IPS-18c (cell line): ENCODE data around the gene STMN3.

Experiments used
- H3K4me3 ChIP-seq: 2 replicates; pipeline ENCODE4 v1.7.0; 2013; ENCODE audit warnings: low read depth, mild to moderate bottlenecking, low read length, moderate library complexity; ENCODE audit not compliant: insufficient read depth
- H3K9me3 ChIP-seq: one replicate; pipeline ENCODE4 v1.6.1; 2013; ENCODE audit warnings: mild to moderate bottlenecking, low read length, moderate library complexity; ENCODE audit not compliant: control insufficient read depth, insufficient read depth

Gene STMN3

GRCh38 chr20:63653041-63653973, at the start of gene STMN3:
STMN3 (minus strand) TSS chr20:63653424; CDS start chr20:63653345, 79 bp downstream.
- Histone ChIP-seq H3K9me3 (no peaks in the 10 kb centered on the region), H3K4me3 (peak within 1 kb of the TSS; percentile 77)

DNA sequence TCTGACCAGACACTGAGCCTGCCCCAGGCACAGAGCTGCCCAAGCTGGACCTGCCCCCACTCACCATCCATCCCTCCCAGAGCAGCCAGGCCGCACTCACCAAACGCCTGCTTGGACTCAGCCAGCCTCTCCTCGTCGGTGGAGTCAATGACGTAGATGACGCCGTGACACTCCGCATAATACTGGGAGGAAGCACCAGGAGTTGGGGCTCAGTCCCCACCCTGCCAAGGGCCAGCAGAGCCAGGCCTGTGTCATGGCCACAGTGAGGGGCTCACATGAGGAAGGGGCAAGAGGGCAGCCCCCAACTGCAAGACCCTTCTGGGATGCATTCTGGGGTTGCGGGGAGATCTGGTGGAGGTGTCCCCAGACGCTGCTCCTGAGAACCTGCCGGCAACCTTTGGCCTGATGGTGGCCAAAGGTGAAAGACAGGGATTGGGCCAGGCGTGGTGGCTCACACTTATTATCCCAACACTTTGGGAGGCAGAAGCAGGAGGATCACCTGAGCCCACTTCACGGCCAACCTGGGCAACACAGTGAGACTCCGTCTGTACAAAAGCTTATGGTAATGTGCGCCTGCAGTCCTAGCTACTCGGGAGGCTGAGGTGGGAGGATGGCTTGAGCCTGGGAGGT, 48.9 kb upstream of the STMN3 start:
- no peak overlapping the region for H3K4me3 ChIP-seq
- peaks cover 2% of the 10 kb centered on the region for H3K9me3 ChIP-seq

- H3K9me3 ChIP-seq: peaks cover 2% of the 10 kb centered on the region
- H3K4me3 ChIP-seq: no peak overlapping the region
Observed at GRCh38 chr20:63701329-63702035, 48.3 kb upstream of the STMN3 start.

GRCh38 chr20:63701051-63701328, 47.8 kb upstream of the STMN3 start:
- Histone ChIP-seq H3K4me3 (no peak overlapping the region), H3K9me3 (peaks cover 2% of the 10 kb centered on the region)

DNA sequence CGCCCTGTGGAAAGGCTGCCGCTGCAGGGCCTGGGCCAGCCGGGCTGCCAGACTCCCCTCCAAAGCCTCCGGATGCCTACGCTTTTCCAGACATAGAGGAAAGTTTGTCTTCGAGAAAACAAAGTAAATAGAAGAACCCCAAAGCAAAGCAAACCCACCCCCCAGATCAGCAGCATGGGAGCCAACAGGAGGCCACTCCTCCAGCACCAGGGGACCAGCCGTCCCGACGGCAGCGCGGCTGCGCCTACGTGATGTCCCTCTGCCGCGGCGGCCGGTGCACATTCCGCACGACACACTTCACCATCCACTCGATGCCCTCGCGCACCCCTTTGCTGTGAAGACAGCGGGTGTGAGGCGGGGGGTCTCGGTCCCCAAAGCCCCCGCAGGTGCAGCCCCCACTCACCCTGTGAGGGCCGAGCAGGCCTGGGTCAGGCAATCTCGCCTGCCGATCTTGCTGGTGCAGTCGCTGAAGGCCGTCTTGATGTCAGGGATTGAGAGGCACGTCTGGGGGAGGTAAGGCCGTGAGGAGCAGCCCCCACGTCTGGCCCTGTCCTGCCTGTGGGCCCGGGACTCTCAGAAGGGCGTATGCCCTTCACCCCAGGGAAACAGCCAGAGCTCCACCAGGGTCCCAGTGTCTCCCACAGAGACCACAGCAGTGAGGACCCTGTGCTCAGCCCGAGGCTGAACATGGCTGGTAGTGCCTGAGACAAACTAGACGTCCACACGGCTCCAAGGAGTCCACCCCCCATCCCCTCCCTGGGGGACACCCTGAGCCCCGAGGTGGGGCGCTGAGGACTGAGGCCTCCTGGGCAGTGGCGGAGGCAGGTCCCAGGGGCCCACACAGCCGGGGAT, 47.2 kb upstream of the STMN3 start:
- H3K9me3 ChIP-seq: peaks cover 2% of the 10 kb centered on the region
- no peak overlapping the region for H3K4me3 ChIP-seq

DNA sequence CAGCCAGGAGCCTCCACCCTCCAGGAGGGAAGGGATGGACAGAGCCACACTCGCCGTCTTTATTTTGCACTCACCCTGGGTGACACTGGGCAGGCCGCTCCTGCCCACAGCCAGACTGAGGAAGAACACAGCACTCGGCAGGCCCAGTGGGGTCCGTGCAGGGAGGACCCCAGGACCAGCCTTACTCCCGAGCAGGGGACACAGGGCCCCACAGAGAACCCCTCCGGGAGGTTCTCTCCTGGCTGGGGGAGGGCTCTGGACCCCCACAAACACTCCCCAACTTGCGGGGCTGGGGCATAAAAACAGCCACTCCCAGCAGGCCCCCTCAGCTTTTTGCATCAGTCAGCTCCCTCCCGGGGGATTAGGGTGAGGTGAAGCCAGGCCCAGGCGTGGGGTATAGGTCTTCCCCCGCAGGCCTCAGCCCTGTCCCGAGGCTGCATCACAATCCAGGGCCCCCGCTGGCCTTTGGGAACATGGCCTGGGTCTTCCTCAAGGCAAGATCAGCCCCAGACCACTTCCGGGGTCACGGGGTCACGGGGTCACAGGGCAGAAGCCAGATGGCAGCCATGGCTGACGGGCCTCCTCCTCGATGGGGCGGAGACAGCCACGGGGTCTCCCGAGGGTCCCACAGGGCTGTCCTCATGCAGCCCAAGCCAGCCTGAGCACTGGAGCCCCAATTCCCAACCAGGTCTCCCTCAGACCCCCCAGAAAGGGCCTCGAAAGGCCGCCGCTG, 46.4 kb upstream of the STMN3 start:
- Histone ChIP-seq H3K9me3 (peaks cover 2% of the 10 kb centered on the region), H3K4me3 (no peak overlapping the region)

DNA sequence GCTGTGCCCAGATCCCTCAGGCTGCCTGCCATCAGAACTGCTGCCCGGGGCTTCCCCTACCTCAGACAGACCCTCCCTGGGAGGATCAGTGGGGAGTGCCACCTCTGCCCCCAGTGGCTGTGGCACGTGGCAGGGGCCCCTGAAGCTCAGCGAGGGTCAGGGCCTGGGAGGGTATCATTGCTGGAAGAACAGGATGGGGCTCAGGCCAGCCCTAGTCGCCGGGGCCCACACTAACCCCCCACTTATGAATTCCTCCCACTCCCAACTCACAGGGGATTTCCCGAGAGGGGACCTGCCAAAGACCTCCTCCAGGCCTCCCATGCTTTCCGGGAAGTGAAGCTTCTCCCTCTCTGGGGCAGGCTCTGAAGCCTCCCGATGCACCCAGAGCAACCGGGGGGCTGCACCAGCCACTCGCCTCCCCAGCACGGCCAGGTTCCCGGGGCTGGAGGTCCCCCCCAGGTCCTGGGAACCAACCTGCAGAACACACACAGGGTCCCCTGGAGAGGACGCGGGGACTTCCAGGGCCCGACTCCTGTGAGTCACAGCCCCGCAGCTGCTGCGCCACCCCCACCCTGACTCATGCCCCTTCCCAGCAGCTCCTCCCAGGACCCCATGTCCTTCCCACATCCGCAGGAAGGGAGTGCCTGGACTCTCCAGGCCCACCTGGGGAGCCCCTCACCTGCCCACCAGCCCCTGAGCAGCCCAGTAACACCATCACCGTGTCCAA, 45.7 kb upstream of the STMN3 start:
- Histone ChIP-seq H3K4me3 (no peak overlapping the region), H3K9me3 (peaks cover 2% of the 10 kb centered on the region)

DNA sequence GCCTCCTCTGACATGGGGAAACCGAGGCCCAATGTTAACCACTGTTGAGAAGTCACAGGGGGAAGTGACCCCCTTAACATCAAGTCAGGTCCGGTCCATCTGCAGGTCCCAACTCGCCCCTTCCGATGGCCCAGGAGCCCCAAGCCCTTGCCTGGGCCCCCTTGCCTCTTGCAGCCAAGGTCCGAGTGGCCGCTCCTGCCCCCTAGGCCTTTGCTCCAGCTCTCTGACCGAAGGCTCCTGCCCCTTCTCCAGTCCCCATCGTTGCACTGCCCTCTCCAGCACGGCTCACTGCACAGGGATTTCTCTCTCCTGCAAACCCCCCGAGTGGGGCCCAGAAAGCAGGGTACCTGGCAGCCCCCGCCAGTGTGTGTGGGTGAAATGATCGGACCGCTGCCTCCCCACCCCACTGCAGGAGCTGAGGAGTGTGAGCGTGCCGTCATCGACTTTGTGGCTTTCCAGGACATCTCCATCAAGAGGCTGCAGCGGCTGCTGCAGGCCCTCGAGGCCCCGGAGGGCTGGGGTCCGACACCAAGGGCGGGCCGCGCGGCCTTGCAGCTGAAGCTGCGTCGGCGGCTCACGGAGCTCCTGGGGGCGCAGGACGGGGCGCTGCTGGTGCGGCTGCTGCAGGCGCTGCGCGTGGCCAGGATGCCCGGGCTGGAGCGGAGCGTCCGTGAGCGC, 44.8 kb upstream of the STMN3 start:
- no peak overlapping the region for H3K4me3 ChIP-seq
- H3K9me3 ChIP-seq: peaks cover 2% of the 10 kb centered on the region

GRCh38 chr20:63697357-63697867, 44.2 kb upstream of the STMN3 start:
- Histone ChIP-seq H3K4me3 (no peak overlapping the region), H3K9me3 (peaks cover 2% of the 10 kb centered on the region)

DNA sequence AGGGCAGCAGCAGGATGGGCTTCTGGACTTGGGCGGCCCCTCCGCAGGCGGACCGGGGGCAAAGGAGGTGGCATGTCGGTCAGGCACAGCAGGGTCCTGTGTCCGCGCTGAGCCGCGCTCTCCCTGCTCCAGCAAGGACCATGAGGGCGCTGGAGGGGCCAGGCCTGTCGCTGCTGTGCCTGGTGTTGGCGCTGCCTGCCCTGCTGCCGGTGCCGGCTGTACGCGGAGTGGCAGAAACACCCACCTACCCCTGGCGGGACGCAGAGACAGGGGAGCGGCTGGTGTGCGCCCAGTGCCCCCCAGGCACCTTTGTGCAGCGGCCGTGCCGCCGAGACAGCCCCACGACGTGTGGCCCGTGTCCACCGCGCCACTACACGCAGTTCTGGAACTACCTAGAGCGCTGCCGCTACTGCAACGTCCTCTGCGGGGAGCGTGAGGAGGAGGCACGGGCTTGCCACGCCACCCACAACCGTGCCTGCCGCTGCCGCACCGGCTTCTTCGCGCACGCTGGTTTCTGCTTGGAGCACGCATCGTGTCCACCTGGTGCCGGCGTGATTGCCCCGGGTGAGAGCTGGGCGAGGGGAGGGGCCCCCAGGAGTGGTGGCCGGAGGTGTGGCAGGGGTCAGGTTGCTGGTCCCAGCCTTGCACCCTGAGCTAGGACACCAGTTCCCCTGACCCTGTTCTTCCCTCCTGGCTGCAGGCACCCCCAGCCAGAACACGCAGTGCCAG, 43.6 kb upstream of the STMN3 start, which contains the start of gene TNFRSF6B:
Gene TNFRSF6B, plus strand, starts transcription at position 25 of the 729 bp plus-strand sequence. Its CDS starts 116 bp downstream, at position 141.
- Histone ChIP-seq H3K9me3 (peaks cover 2% of the 10 kb centered on the region), H3K4me3 (peak within 1 kb of the TSS; percentile 47)

- peaks cover 2% of the 10 kb centered on the region for H3K9me3 ChIP-seq
- peak overlapping the region; percentile 47 for H3K4me3 ChIP-seq
Observed at GRCh38 chr20:63696306-63696627, 43.0 kb upstream of the STMN3 start.

DNA sequence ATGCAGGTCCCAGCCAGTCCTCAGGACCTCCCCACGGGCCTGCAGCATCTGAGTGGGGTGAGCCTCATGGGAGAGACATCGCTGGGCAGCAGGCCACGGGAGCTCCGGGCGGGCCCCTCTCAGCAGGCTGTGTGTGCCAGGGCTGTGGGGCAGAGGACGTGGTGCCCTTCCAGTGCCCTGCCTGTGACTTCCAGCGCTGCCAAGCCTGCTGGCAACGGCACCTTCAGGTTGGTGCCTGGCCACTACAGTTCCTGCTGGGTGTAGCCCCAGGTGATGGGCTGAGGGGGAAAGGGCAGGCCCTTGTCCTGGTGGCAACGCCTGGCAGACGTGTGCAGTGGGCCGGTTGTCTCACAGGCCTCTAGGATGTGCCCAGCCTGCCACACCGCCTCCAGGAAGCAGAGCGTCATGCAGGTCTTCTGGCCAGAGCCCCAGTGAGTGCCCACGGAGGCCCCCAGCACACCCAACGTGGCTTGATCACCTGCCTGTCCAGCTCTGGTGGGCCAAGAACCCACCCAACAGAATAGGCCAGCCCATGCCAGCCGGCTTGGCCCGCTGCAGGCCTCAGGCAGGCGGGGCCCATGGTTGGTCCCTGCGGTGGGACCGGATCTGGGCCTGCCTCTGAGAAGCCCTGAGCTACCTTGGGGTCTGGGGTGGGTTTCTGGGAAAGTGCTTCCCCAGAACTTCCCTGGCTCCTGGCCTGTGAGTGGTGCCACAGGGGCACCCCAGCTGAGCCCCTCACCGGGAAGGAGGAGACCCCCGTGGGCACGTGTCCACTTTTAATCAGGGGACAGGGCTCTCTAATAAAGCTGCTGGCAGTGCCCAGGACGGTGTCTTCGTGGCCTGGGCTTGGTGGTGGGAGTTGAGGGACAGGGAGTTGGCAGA, 42.4 kb upstream of the STMN3 start:
- H3K9me3 ChIP-seq: peaks cover 2% of the 10 kb centered on the region
- peak overlapping the region; percentile 31; the same call in 1 of the 2 replicates for H3K4me3 ChIP-seq

- Histone ChIP-seq H3K9me3 (peaks cover 2% of the 10 kb centered on the region), H3K4me3 (no peak overlapping the region)
Observed at GRCh38 chr20:63694584-63695423, 41.6 kb upstream of the STMN3 start.
